GM19099 (cell line): ENCODE measurements around the gene CDC25C.

Experiments used
- POLR2A ChIP-seq: IDR thresholded peaks from 3 replicates; pipeline ENCODE4 v1.6.1; 2011; ENCODE audit warnings: low read depth; ENCODE audit not compliant: insufficient read length; ENCODE audit errors: extremely low read depth

Gene CDC25C

GRCh38 chr5:138331449-138332368 lies at the start of gene CDC25C:
TSS of gene CDC25C (minus strand) at chr5:138331804. CDS start at chr5:138331180, 624 bp downstream.
- TF ChIP-seq POLR2A, result peak; percentile 77

- TF ChIP-seq POLR2A, result no peak
Observed at GRCh38 chr5:138372653-138373052, 41.0 kb upstream of the CDC25C start.

GRCh38 chr5:138372225-138372624 lies 40.6 kb upstream of the CDC25C start:
- TF ChIP-seq POLR2A, result no peak

GRCh38 chr5:138371454-138371853 lies 39.9 kb upstream of the CDC25C start:
- no peak for TF ChIP-seq POLR2A

GRCh38 chr5:138370537-138370936 lies 38.9 kb upstream of the CDC25C start:
- no peak for TF ChIP-seq POLR2A

GRCh38 chr5:138369706-138370105 lies 38.1 kb upstream of the CDC25C start:
- no peak for TF ChIP-seq POLR2A

GRCh38 chr5:138369261-138369660 lies 37.7 kb upstream of the CDC25C start:
- TF ChIP-seq POLR2A, result no peak

GRCh38 chr5:138366632-138367382 lies 35.2 kb upstream of the CDC25C start:
- no peak for TF ChIP-seq POLR2A

- no peak for TF ChIP-seq POLR2A
Observed at GRCh38 chr5:138364576-138364975, 33.0 kb upstream of the CDC25C start.

- TF ChIP-seq POLR2A, result no peak
Observed at GRCh38 chr5:138360941-138361452, 29.4 kb upstream of the CDC25C start.

GRCh38 chr5:138359621-138360020 lies 28.0 kb upstream of the CDC25C start:
- TF ChIP-seq POLR2A, result no peak

- TF ChIP-seq POLR2A, result no peak
Observed at GRCh38 chr5:138354926-138355378, 23.3 kb upstream of the CDC25C start.

GRCh38 chr5:138354387-138354786 lies 22.8 kb upstream of the CDC25C start:
- no peak for TF ChIP-seq POLR2A

- no peak for TF ChIP-seq POLR2A
Observed at GRCh38 chr5:138353560-138354080, 22.0 kb upstream of the CDC25C start.
